Stomach (tissue), 4 donors: Measurements from ENCODE around the gene IRX1.

Experiments used
- EP300 ChIP-seq: sonication (generic); formaldehyde crosslinking; IDR thresholded peaks from one replicate; pipeline ENCODE4 v1.6.1; 2017; ENCODE audit warnings: antibody characterized with exemption
- POLR2A ChIP-seq, 4 donors: fragments of 450-650 bp; IDR thresholded peaks; one replicate each; pipeline ENCODE4 v1.6.1; 2016; ENCODE audit warnings: antibody characterized with exemption in 4 of 4, control low read depth in 2 of 4, mild to moderate bottlenecking in 1 of 4, moderate library complexity in 1 of 4
- POLR2AphosphoS5 ChIP-seq, 3 donors: sonication (generic); formaldehyde crosslinking; IDR thresholded peaks; one replicate each; pipeline ENCODE4 v1.6.1; 2016; ENCODE audit warnings: antibody characterized with exemption in 3 of 3
- TF ChIP-seq, protein P1 (sequence below), 7 experiments: fragments of 450-650 bp in 4 of 7; fragments of 200-600 bp in 3 of 7; sonication (generic) in 3 of 7; IDR thresholded peaks; one replicate each; pipeline ENCODE4 v1.5.1; 2016 to 2019; ENCODE audit warnings: antibody characterized with exemption in 7 of 7, control low read depth in 2 of 7, mild to moderate bottlenecking in 1 of 7

DNA sequence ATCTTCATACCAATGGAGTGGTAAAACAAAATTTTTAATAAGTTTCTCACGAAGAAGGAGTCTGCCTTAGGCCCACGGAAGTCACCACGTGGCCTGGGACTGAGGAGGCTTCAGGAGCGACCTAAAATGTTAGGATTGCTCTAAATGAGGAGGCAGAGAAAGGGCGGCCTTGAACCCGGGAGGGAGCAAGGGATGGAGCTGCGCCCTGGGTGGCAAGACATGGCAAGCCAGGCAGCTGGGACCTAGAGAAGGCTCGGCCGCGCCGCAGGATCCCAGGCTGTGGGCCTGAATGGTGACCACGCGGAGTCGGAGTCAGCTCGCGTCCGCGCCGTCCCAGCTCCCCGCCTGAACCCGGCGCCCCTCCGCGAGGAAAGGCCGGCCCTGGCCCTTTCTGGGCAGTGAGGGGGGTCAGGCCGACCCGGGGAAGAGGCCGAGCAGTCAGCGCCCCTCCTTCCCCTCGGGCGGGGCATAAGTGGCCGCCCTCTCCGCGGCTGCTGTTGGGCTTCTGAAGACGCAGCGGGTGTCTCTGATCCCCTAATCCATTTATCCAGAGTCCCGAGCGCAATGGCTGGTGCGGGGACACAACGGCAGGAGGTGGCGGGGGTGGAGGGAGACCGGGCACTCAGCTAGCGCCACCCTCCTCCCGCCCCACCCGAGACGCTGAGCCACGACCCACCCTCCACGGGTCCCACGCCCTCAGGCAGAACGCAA lies 10.6 kb downstream of the IRX1 start:
- TF ChIP-seq, protein P1, sequence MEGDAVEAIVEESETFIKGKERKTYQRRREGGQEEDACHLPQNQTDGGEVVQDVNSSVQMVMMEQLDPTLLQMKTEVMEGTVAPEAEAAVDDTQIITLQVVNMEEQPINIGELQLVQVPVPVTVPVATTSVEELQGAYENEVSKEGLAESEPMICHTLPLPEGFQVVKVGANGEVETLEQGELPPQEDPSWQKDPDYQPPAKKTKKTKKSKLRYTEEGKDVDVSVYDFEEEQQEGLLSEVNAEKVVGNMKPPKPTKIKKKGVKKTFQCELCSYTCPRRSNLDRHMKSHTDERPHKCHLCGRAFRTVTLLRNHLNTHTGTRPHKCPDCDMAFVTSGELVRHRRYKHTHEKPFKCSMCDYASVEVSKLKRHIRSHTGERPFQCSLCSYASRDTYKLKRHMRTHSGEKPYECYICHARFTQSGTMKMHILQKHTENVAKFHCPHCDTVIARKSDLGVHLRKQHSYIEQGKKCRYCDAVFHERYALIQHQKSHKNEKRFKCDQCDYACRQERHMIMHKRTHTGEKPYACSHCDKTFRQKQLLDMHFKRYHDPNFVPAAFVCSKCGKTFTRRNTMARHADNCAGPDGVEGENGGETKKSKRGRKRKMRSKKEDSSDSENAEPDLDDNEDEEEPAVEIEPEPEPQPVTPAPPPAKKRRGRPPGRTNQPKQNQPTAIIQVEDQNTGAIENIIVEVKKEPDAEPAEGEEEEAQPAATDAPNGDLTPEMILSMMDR (IDR thresholded peaks at IDR 0.05): no peak
- no peak for TF ChIP-seq POLR2A (IDR thresholded peaks at IDR 0.05)
- TF ChIP-seq POLR2AphosphoS5 (IDR thresholded peaks at IDR 0.05): no peak
- no peak for TF ChIP-seq EP300
